ENCODE data around the gene ZEB1. TPM values are rescaled to one million over a fixed set of nuclear protein-coding genes. Genes with fewer than 3 reads are reported as not detected.
"Not testable (repeated sequence)": the region's sequence is repeated elsewhere in the genome, so short reads cannot be mapped to it uniquely, and the experiment has no call there.

The ZEB1 gene
- total RNA-seq, 1 experiment from 2014 or later: 31.5 TPM

GRCh38 chr10:31404640-31405039, 85.6 kb downstream of the ZEB1 start:
- CTCF ChIA-PET: no interaction called here
- intact Hi-C loops (cut with micrococcal nuclease; ENCODE audit: unreplicated experiment): no loop called here
- no peak for ATAC-seq
- POLR2A ChIA-PET: no interaction called here
- Histone ChIP-seq H3K36me3 (ENCODE audit: control insufficient read depth, insufficient read depth, low read length) (no peaks in the 10 kb centered on the region), H3K27me3 (ENCODE audit: control insufficient read depth, insufficient read depth, low read length) (no peaks in the 10 kb centered on the region), H3K4me1 (ENCODE audit: control insufficient read depth, insufficient read depth, low read length) (peaks cover 11% of the 10 kb centered on the region; the same call in 1 of the 2 replicates), H3K9me3 (ENCODE audit: control insufficient read depth, insufficient read depth, low read depth, low read length) (no peaks in the 10 kb centered on the region), H3K27ac (ENCODE audit: low read length) (no peak overlapping the region), H3K4me3 (ENCODE audit: low read depth in 2 of 2, low read length in 2 of 2) (no peak overlapping the region)
- TF ChIP-seq, protein P1, sequence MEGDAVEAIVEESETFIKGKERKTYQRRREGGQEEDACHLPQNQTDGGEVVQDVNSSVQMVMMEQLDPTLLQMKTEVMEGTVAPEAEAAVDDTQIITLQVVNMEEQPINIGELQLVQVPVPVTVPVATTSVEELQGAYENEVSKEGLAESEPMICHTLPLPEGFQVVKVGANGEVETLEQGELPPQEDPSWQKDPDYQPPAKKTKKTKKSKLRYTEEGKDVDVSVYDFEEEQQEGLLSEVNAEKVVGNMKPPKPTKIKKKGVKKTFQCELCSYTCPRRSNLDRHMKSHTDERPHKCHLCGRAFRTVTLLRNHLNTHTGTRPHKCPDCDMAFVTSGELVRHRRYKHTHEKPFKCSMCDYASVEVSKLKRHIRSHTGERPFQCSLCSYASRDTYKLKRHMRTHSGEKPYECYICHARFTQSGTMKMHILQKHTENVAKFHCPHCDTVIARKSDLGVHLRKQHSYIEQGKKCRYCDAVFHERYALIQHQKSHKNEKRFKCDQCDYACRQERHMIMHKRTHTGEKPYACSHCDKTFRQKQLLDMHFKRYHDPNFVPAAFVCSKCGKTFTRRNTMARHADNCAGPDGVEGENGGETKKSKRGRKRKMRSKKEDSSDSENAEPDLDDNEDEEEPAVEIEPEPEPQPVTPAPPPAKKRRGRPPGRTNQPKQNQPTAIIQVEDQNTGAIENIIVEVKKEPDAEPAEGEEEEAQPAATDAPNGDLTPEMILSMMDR (IDR thresholded peaks at IDR 0.05): no peak
- TF ChIP-seq POLR2AphosphoS5 (IDR thresholded peaks at IDR 0.05; ENCODE audit: low read depth, low read length) (no peak), SIN3A (IDR thresholded peaks at IDR 0.05; ENCODE audit: borderline replicate concordance, insufficient read depth, low read depth, low read length) (no peak), REST (IDR thresholded peaks at IDR 0.05; ENCODE audit: insufficient read depth in 1 of 2, low read depth in 2 of 2, low read length in 1 of 2) (no peak), TCF7L2 (IDR thresholded peaks at IDR 0.05; ENCODE audit: low read depth, low read length) (no peak)
- DNase-seq (ENCODE audit: low read depth, low spot score): no peak
- no TSS peak for BruUV-seq (replicated peaks)
- in situ Hi-C loops (cut with HindIII; ENCODE audit: low pct_unique_long_range_greater_than_20kb, low sequenced_read_pairs): no loop called here

- POLR2A ChIA-PET; H3K27me3 ChIP-seq (ENCODE audit: control insufficient read depth, insufficient read depth, low read length); intact Hi-C loops (cut with micrococcal nuclease; ENCODE audit: unreplicated experiment); H3K36me3 ChIP-seq (ENCODE audit: control insufficient read depth, insufficient read depth, low read length); H3K4me3 ChIP-seq (ENCODE audit: low read depth in 2 of 2, low read length in 2 of 2); in situ Hi-C loops (cut with HindIII; ENCODE audit: low pct_unique_long_range_greater_than_20kb, low sequenced_read_pairs); DNase-seq (ENCODE audit: low read depth, low spot score); CTCF ChIA-PET; BruUV-seq (replicated peaks); ATAC-seq; H3K27ac ChIP-seq (ENCODE audit: low read length); H3K9me3 ChIP-seq (ENCODE audit: control insufficient read depth, insufficient read depth, low read depth, low read length): not testable (repeated sequence)
- peaks cover 11% of the 10 kb centered on the region; the same call in 1 of the 2 replicates for H3K4me1 ChIP-seq (ENCODE audit: control insufficient read depth, insufficient read depth, low read length)
Measured at GRCh38 chr10:31405829-31406228, 86.8 kb downstream of the ZEB1 start.

DNA sequence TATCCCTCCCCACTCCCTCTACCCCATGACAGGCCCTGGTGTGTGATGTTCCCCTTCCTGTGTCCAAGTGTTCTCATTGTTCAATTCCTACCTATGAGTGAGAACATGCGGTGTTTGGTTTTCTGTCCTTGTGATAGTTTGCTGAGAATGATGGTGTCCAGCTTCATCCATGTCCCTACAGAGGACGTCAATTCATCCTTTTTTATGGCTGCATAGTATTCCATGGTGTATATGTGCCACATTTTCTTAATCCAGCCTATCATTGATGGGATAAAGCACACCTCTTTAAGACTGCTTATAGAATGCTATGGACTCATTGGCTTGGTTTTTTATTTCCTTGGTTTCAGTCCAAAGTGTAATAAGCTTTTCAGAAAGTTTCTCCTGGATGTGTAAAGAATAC, 93.4 kb downstream of the ZEB1 start:
- intact Hi-C loops (cut with micrococcal nuclease; ENCODE audit: unreplicated experiment); BruUV-seq (replicated peaks); ATAC-seq; in situ Hi-C loops (cut with HindIII; ENCODE audit: low pct_unique_long_range_greater_than_20kb, low sequenced_read_pairs); H3K27ac ChIP-seq (ENCODE audit: low read length); H3K36me3 ChIP-seq (ENCODE audit: control insufficient read depth, insufficient read depth, low read length); H3K4me1 ChIP-seq (ENCODE audit: control insufficient read depth, insufficient read depth, low read length); DNase-seq (ENCODE audit: low read depth, low spot score); H3K4me3 ChIP-seq (ENCODE audit: low read depth in 2 of 2, low read length in 2 of 2); POLR2A ChIA-PET; H3K27me3 ChIP-seq (ENCODE audit: control insufficient read depth, insufficient read depth, low read length); CTCF ChIA-PET; H3K9me3 ChIP-seq (ENCODE audit: control insufficient read depth, insufficient read depth, low read depth, low read length): not testable (repeated sequence)
